ENCODE data around the gene TMEM51.

The TMEM51 gene

DNA sequence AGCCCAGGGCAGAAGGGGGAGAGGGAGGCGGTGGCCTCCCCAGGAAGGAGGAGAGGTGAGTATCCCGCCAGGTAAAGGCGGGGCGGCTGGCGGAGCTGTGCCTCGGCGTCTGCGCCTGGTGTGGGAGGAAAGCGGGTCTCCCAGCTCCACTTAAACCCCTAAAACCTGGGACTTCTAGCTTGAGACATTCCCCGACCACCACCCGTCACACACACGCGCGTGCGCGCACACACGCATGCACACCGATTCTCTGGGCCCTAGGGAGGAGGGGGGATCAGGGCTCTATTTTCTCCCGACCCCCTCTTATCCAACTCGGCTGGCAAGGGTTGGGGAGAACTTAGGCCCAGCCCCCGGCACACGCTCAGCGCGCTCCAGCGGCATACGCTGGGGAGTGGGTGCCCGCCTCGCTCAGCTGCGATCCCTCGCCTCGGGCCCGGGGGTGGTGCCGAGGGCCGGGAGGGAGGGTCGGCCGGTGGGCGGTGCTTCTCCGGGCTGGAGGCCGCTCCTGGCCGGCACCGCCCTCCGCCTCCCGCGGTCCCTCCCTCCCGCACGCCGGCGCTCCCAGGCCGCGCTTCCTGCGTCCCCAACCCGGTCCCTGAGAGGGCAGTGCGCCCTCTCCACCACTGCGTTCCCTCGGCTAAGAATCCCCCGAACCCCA is at the start of gene TMEM51:
TSS of gene TMEM51 (plus strand) at position 564 of the 658 bp plus-strand sequence. CDS start 61,341 bp downstream, outside the sequence.
- no peak for DNase-seq (ENCODE audit: low read depth in 3 of 3)

- DNase-seq (ENCODE audit: low read depth in 3 of 3): no peak
Measured at GRCh38 chr1:15103906-15104305, 49.6 kb upstream of the TMEM51 start.

GRCh38 chr1:15104768-15105167 is 48.8 kb upstream of the TMEM51 start:
- DNase-seq (ENCODE audit: low read depth in 3 of 3): no peak

- no peak for DNase-seq (ENCODE audit: low read depth in 3 of 3)
Measured at GRCh38 chr1:15106608-15107007, 46.9 kb upstream of the TMEM51 start.

GRCh38 chr1:15107058-15107687 is 46.4 kb upstream of the TMEM51 start:
- DNase-seq (ENCODE audit: low read depth in 3 of 3): no peak

- no peak for DNase-seq (ENCODE audit: low read depth in 3 of 3)
Measured at GRCh38 chr1:15107911-15108310, 45.6 kb upstream of the TMEM51 start.

- DNase-seq (ENCODE audit: low read depth in 3 of 3): no peak
Measured at GRCh38 chr1:15110128-15110866, 43.2 kb upstream of the TMEM51 start.

- DNase-seq (ENCODE audit: low read depth in 3 of 3): no peak
Measured at GRCh38 chr1:15110867-15111230, 42.7 kb upstream of the TMEM51 start.

DNA sequence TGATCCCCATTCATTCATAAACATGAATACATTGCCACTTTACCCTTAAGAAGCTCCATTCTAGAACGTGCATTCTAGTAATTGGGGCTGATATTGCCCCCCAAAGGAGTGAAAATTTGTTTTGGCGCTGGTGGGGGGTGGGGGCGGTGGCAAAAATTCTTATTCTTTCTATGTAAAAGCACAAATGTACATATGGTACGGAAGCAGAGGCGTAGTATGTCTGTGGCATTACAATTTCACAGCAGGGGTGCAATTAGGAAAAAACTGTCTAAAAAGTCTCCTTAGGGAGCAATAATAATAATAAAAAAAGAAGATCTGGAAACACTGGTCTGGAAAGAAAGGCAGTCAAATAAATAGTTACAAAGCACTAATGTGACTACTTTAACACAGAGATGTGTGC is 40.4 kb upstream of the TMEM51 start:
- DNase-seq (ENCODE audit: low read depth in 3 of 3): no peak

DNA sequence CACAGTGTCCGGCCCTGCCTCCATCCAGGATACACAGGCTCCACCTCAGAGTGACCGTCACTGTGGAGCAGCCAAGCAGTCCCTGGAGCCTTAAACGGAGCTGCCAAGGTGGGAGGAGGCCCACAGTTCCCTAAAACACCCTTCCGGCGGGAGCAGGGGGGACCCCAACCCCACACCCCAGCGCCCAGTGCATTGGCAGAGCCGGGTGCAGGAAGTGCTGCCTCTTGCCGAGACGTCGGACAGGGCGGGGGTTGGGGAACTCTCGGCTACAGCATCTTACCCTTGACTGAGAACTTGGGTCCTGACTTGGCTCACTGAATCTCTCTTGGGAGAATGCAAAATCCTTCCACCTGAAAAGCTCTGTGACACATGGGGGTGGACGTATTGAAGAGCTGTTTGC is 38.7 kb upstream of the TMEM51 start:
- DNase-seq (ENCODE audit: low read depth in 3 of 3): no peak

- no peak for DNase-seq (ENCODE audit: low read depth in 3 of 3)
Measured at GRCh38 chr1:15115542-15116330, 37.8 kb upstream of the TMEM51 start.

DNA sequence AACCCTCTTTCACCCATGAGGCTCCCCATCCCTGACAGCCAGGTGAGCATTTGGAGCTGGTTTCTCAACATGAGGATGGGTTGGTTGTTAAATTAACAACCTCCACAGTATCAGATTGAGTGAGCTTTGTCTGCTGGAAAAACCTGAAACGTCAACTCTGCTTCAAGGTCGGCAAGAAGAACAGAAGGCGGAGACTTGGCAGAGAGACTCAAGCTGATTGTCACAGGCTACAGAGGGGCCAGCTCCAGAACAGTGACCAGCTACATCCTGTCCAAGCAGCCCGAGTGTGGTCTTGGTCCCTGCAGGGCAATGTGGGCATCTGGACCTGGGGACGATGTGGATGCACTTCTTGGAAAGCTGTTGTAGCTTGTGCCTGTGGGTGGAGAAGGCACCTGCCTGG is 36.6 kb upstream of the TMEM51 start:
- no peak for DNase-seq (ENCODE audit: low read depth in 3 of 3)

DNA sequence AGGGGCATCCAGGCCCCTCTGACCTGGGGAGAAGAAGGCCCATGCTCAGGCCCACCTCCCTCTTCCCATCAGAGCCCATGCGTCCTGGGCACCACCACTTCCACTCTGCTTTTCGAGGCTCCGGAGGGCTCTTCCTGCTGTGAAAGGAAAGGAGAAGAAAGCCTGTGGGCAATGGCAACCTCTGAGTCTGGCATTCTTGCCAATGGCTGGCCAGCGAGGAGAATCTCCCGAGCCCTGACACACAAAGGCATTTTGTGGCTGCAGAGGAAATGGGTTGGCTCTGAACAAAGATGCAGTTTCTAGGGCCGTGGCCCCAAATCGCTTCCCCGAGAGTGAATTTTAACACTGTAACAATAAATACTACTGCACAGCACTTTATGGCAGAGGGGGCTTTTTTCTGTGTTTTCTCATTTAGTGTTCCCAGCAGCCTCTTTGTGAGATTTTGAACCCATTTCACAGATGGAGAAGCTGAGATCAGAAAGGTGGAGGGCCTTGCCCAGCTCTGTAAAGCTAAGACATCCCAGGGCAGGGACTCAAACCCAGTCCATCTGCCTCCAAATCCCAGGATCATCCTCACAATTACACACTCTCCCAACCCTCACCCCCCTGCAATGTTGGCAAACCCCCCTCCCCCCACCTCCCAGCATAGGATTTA is 35.7 kb upstream of the TMEM51 start:
- no peak for DNase-seq (ENCODE audit: low read depth in 3 of 3)

- DNase-seq (ENCODE audit: low read depth in 3 of 3): no peak
Measured at GRCh38 chr1:15118579-15118978, 35.0 kb upstream of the TMEM51 start.

DNA sequence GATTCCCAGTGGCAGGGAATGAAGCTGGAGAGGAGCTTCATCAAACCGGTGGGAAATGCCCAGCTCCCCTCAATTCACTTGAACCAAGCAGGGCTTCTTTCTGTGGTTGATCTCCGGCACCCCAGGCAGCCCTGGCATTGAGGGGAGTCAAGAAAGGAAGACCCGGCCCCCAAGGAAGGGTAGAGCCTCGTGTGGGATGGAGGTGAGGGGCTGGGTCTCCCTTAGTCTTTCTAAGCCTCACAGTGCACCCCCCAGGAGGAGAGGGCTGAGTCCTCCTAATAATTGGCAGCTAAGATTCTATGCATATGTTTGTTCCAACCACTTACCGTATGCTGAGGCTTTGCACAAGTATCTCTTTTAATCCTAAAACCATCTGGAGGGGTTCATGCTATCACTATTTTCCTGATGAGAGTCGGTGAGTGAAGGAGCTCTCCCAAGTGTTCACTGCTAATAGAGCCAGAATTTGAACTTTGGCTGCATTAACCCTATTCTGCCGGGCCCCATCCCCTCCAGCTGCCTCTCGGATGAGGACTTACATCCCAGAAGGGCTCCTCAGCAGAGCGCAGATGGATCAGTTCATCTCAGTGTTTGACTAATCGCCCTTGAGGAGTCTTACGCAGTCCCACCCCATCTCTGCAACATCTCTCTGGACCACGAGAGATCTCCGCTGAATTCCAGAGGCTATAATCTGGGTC is 33.1 kb upstream of the TMEM51 start:
- DNase-seq (ENCODE audit: low read depth in 3 of 3): no peak

DNA sequence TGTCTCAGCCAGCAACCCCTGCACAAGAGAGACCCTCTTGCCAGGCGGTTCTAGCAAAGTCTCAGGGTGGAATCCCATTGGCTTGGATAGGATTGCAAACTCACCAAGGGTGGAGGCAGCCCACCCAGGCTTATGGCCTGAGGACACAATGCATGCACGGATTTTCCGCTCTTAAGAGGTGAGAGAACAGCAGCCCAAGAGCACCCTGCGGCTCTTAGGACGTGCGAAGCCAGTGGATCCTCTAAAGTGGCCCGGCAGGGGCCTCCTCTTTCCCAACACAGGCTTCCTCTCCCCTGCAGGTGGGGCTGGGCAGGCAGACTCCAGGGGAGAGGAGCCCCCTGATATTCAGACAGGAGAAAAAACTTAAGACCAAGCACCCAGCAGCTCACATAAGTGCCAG is 31.2 kb upstream of the TMEM51 start:
- DNase-seq (ENCODE audit: low read depth in 3 of 3): no peak

DNA sequence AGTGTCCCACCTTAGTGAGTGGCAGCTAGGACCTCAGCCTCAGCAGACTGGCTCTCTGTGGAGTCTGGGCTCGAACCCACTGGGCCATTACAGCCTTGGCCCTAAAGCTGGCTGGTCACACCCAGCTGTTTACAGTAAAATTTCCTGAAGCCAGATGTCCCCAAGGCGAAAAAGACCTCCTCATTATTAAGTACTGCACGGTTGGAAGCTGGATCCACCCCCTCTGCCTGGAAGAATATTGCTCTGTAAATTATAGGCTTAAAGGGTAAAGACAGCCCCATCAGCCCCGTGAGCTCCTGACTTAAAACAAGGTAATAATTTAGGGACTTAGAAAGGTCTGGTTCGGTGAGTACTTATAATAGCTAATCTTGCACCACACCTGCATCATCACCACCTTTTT is 30.3 kb upstream of the TMEM51 start:
- no peak for DNase-seq (ENCODE audit: low read depth in 3 of 3)

DNA sequence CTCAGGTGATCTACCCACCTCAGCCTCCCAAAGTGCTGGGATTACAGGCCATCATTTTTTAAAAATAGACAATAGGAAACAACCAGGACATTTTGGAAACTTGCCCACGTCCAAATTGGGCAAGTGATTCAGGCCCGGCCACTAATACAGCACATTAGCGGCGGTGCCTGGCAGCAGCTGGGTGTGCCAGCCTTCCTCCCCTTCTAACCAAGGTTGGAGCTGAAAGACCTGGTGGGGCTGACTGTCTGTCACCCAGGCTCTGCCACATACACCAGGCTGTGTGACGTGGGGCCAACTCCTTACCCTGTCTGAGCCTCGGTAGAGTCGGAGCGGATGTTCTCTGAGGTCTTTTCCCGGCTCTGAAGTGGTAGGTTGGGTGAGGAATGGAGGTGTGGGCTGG is 29.6 kb upstream of the TMEM51 start:
- DNase-seq (ENCODE audit: low read depth in 3 of 3): no peak

- no peak for DNase-seq (ENCODE audit: low read depth in 3 of 3)
Measured at GRCh38 chr1:15124362-15125100, 29.0 kb upstream of the TMEM51 start.

DNA sequence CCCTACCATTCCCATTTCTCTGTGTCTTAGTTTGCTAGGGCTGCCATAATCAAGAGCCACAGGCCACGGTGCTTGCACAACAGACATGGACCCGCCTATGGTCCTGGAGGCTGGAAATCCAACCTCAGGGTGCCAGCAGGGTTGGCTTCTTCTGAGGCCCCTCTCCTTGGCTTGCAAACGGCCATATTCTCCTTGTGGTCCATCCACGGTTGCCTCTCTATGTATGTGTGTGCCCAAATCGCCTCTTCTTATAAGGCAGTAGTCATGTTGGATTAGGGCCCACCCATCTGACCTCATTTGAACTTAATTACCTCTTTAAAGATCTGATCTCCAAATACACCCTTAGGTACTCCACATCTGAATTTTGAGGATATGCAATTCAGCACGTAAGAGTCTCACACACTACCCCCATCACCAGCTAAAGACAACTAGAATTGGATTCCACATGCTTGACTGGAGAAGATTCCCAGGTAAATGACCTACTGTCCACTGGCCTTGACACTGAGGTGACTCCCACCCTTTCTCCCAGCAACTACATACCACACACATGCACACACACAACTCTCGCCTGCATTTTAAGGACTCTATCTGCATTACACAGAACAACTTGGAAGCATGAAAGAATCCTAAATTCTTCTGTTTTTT is 28.3 kb upstream of the TMEM51 start:
- no peak for DNase-seq (ENCODE audit: low read depth in 3 of 3)
